Activated CD4-positive, alpha-beta memory T cell treated with anti-CD3 and anti-CD28 coated beads, Interleukin-2, amount 10 ng/mL, durations not matched to agents 7 days and 5 days (primary cell): Measurements from ENCODE around the gene INO80C. TPM values are rescaled to one million over a fixed set of nuclear protein-coding genes. Genes with fewer than 3 reads are reported as not detected.

Source experiments
- CTCF ChIA-PET: fragments of 350-600 bp; sonication (Branson Sonifier 250); formaldehyde crosslinking; loops from one replicate; lab custom pipeline; 2021; ENCODE audit warnings: antibody characterized with exemption, inconsistent platforms; lab: Charles Lee
- POLR2A ChIA-PET: fragments of 350-600 bp; sonication (Branson Sonifier 250); formaldehyde crosslinking; loops from one replicate; lab custom pipeline; 2021; ENCODE audit warnings: antibody characterized with exemption; lab: Charles Lee
- DNase-seq: peaks from one replicate; pipeline ENCODE4 v3.0.0-alpha.2; 2020
- H3K27ac Mint-ChIP-seq: one replicate; pipeline ENCODE4 v1.8.0; 2021; ENCODE audit warnings: mild to moderate bottlenecking, mixed read lengths
- H3K27me3 Mint-ChIP-seq: one replicate; pipeline ENCODE4 v1.8.0; 2021; ENCODE audit warnings: mixed read lengths
- H3K36me3 Mint-ChIP-seq: one replicate; pipeline ENCODE4 v1.8.0; 2021; ENCODE audit warnings: low read depth, mixed read lengths
- H3K4me1 Mint-ChIP-seq: one replicate; pipeline ENCODE4 v1.8.0; 2021; ENCODE audit warnings: mixed read lengths
- H3K4me3 Mint-ChIP-seq: one replicate; pipeline ENCODE4 v1.8.0; 2021; ENCODE audit warnings: mild to moderate bottlenecking, mixed read lengths
- H3K9me3 Mint-ChIP-seq: one replicate; pipeline ENCODE4 v1.8.0; 2021; ENCODE audit warnings: mixed read lengths
- total RNA-seq, 2 experiments: library from RNA; stranded (reverse); gene quantifications; one replicate each; pipeline ENCODE4 v1.2.3, GENCODE V29; 2021

The INO80C gene
- total RNA-seq, 2 experiments from 2014 or later, result 18.4 to 18.8 TPM

- Mint-ChIP-seq H3K36me3 (no peaks in the 10 kb centered on the region), H3K9me3 (no peaks in the 10 kb centered on the region), H3K27ac (no peak overlapping the region), H3K4me1 (no peaks in the 10 kb centered on the region), H3K27me3 (peaks cover 2% of the 10 kb centered on the region), H3K4me3 (no peak overlapping the region)
- ChIA-PET POLR2A (no interaction called here), CTCF (no interaction called here)
- no peak for DNase-seq
Measured at GRCh38 chr18:35519148-35519899, 21.6 kb upstream of the INO80C start.

GRCh38 chr18:35517715-35518114 lies 20.0 kb upstream of the INO80C start:
- no peak for DNase-seq
- Mint-ChIP-seq H3K4me1 (no peaks in the 10 kb centered on the region), H3K9me3 (no peaks in the 10 kb centered on the region), H3K27ac (no peak overlapping the region), H3K36me3 (no peaks in the 10 kb centered on the region), H3K4me3 (no peak overlapping the region), H3K27me3 (peaks cover 2% of the 10 kb centered on the region)
- POLR2A ChIA-PET, result no interaction called here
- CTCF ChIA-PET, result no interaction called here

- POLR2A ChIA-PET, result no interaction called here
Measured at GRCh38 chr18:35516789-35517188, 19.0 kb upstream of the INO80C start.

GRCh38 chr18:35516351-35516750 lies 18.6 kb upstream of the INO80C start:
- H3K27ac Mint-ChIP-seq, result no peak overlapping the region
- CTCF ChIA-PET, result no interaction called here

More at GRCh38 chr18:35516789-35517188, 19.0 kb upstream of the INO80C start:
- Mint-ChIP-seq H3K27ac (no peak overlapping the region), H3K9me3 (no peaks in the 10 kb centered on the region), H3K4me1 (no peaks in the 10 kb centered on the region), H3K27me3 (peaks cover 2% of the 10 kb centered on the region), H3K4me3 (no peak overlapping the region), H3K36me3 (no peaks in the 10 kb centered on the region)
- DNase-seq, result no peak
- CTCF ChIA-PET, result no interaction called here

GRCh38 chr18:35515460-35516130 lies 17.8 kb upstream of the INO80C start:
- CTCF ChIA-PET, result no interaction called here
- H3K27ac Mint-ChIP-seq, result no peak overlapping the region
- no peaks in the 10 kb centered on the region for H3K4me1 Mint-ChIP-seq
- no peaks in the 10 kb centered on the region for H3K9me3 Mint-ChIP-seq
- H3K36me3 Mint-ChIP-seq, result no peaks in the 10 kb centered on the region
- no peak overlapping the region for H3K4me3 Mint-ChIP-seq
- POLR2A ChIA-PET, result no interaction called here
- H3K27me3 Mint-ChIP-seq, result no peaks in the 10 kb centered on the region
- no peak for DNase-seq

More at GRCh38 chr18:35516351-35516750, 18.6 kb upstream of the INO80C start:
- Mint-ChIP-seq H3K4me3 (no peak overlapping the region), H3K9me3 (no peaks in the 10 kb centered on the region), H3K27me3 (peaks cover 2% of the 10 kb centered on the region), H3K36me3 (no peaks in the 10 kb centered on the region), H3K4me1 (no peaks in the 10 kb centered on the region)
- POLR2A ChIA-PET, result no interaction called here
- DNase-seq, result no peak

- Mint-ChIP-seq H3K4me3 (no peak overlapping the region), H3K36me3 (no peaks in the 10 kb centered on the region), H3K9me3 (no peaks in the 10 kb centered on the region), H3K27ac (no peak overlapping the region), H3K27me3 (no peaks in the 10 kb centered on the region), H3K4me1 (no peaks in the 10 kb centered on the region)
- ChIA-PET POLR2A (no interaction called here), CTCF (no interaction called here)
- no peak for DNase-seq
Measured at GRCh38 chr18:35514752-35515459, 17.1 kb upstream of the INO80C start.

GRCh38 chr18:35514283-35514682 lies 16.5 kb upstream of the INO80C start:
- H3K27ac Mint-ChIP-seq, result no peak overlapping the region
- no peaks in the 10 kb centered on the region for H3K9me3 Mint-ChIP-seq
- no peak for DNase-seq
- no peaks in the 10 kb centered on the region for H3K4me1 Mint-ChIP-seq
- CTCF ChIA-PET, result no interaction called here
- POLR2A ChIA-PET, result no interaction called here
- H3K4me3 Mint-ChIP-seq, result no peak overlapping the region
- no peaks in the 10 kb centered on the region for H3K27me3 Mint-ChIP-seq
- H3K36me3 Mint-ChIP-seq, result no peaks in the 10 kb centered on the region

- ChIA-PET CTCF (no interaction called here), POLR2A (interaction anchor here (0.9 kb wide), 1 partner anchor 53 kb away, joined by 3 read pairs; no protein-coding TSS in a partner anchor)
- H3K36me3 Mint-ChIP-seq, result no peaks in the 10 kb centered on the region
- H3K4me3 Mint-ChIP-seq, result no peak overlapping the region
- no peaks in the 10 kb centered on the region for H3K9me3 Mint-ChIP-seq
- no peaks in the 10 kb centered on the region for H3K27me3 Mint-ChIP-seq
- no peaks in the 10 kb centered on the region for H3K4me1 Mint-ChIP-seq
- no peak overlapping the region for H3K27ac Mint-ChIP-seq
- DNase-seq, result no peak
Measured at GRCh38 chr18:35513181-35513936, 15.6 kb upstream of the INO80C start.

- H3K27me3 Mint-ChIP-seq, result no peaks in the 10 kb centered on the region
- no peak for DNase-seq
- H3K27ac Mint-ChIP-seq, result no peak overlapping the region
- H3K9me3 Mint-ChIP-seq, result no peaks in the 10 kb centered on the region
- no peaks in the 10 kb centered on the region for H3K4me1 Mint-ChIP-seq
- POLR2A ChIA-PET, result no interaction called here
- H3K36me3 Mint-ChIP-seq, result no peaks in the 10 kb centered on the region
- no peak overlapping the region for H3K4me3 Mint-ChIP-seq
- CTCF ChIA-PET, result interaction anchor here (0.9 kb wide), 1 partner anchor 105 kb away, joined by 4 read pairs; no protein-coding TSS in a partner anchor
Measured at GRCh38 chr18:35512761-35513160, 15.0 kb upstream of the INO80C start.

GRCh38 chr18:35511833-35512232 lies 14.1 kb upstream of the INO80C start:
- DNase-seq, result no peak
- ChIA-PET POLR2A (no interaction called here), CTCF (interaction anchor here (0.6 to 0.9 kb wide), 2 partner anchors 13 to 104 kb away, joined by 3 to 4 read pairs; no protein-coding TSS in a partner anchor)

GRCh38 chr18:35511428-35511827 lies 13.7 kb upstream of the INO80C start:
- no peaks in the 10 kb centered on the region for H3K27me3 Mint-ChIP-seq
- no peaks in the 10 kb centered on the region for H3K4me1 Mint-ChIP-seq
- no peak for DNase-seq
- POLR2A ChIA-PET, result no interaction called here
- no peaks in the 10 kb centered on the region for H3K36me3 Mint-ChIP-seq
- CTCF ChIA-PET, result interaction anchor here (0.6 kb wide), 1 partner anchor 13 kb away, joined by 3 read pairs; no protein-coding TSS in a partner anchor
- no peak overlapping the region for H3K4me3 Mint-ChIP-seq
- no peak overlapping the region for H3K27ac Mint-ChIP-seq
- no peaks in the 10 kb centered on the region for H3K9me3 Mint-ChIP-seq

More at GRCh38 chr18:35511833-35512232, 14.1 kb upstream of the INO80C start:
- H3K27me3 Mint-ChIP-seq, result no peaks in the 10 kb centered on the region
- no peaks in the 10 kb centered on the region for H3K9me3 Mint-ChIP-seq
- no peak overlapping the region for H3K27ac Mint-ChIP-seq
- H3K36me3 Mint-ChIP-seq, result no peaks in the 10 kb centered on the region
- no peaks in the 10 kb centered on the region for H3K4me1 Mint-ChIP-seq
- H3K4me3 Mint-ChIP-seq, result no peak overlapping the region

GRCh38 chr18:35510076-35510651 lies 12.4 kb upstream of the INO80C start:
- Mint-ChIP-seq H3K27ac (no peak overlapping the region), H3K4me3 (no peak overlapping the region), H3K9me3 (no peaks in the 10 kb centered on the region), H3K4me1 (no peaks in the 10 kb centered on the region), H3K36me3 (no peaks in the 10 kb centered on the region), H3K27me3 (no peaks in the 10 kb centered on the region)
- no peak for DNase-seq
- ChIA-PET POLR2A (no interaction called here), CTCF (no interaction called here)
